K562 (cell line): ENCODE data around the gene MADCAM1. TPM values are rescaled to one million over a fixed set of nuclear protein-coding genes. Genes with fewer than 3 reads are reported as not detected.

Experiments
- ATAC-seq: fragments of 200-7000 bp; cut with Tn5 transposase; 3 replicates; pipeline ENCODE4 v1.9.1; 2020; ENCODE audit warnings: moderate library complexity
- BruUV-seq: library from RNA; stranded (reverse); fragments of 400-500 nt; replicated peaks from 2 replicates; lab custom pipeline; 2021; lab: Mats Ljungman, UMichigan
- CTCF ChIA-PET: fragments of 300-600 bp; formaldehyde crosslinking; extraction: SDS; loops from one replicate; lab custom pipeline; 2021; ENCODE audit warnings: low intra/inter-chr PET ratio; lab: Yijun Ruan, JAX
- POLR2A ChIA-PET: fragments of 300-600, 350-650 bp; sonication (Branson Sonifier 250); formaldehyde crosslinking; extraction: SDS; loops from one replicate; lab custom pipeline; 2021; ENCODE audit warnings: antibody characterized with exemption, inconsistent platforms; lab: Yijun Ruan, JAX
- DNase-seq, 4 experiments: peaks; one replicate each; pipeline versions ENCODE4 v3.0.0 to v3.0.0-alpha.2; 2011 to 2018; ENCODE audit warnings: low spot score in 3 of 4, mixed read lengths in 3 of 4; ENCODE audit errors: extremely low read depth in 1 of 4
- FAIRE-seq: peaks from 2 replicates; lab custom pipeline; 2011; peaks lifted over from hg19 to GRCh38; lab: Jason Lieb, UNC
- H2AFZ ChIP-seq: 2 replicates; pipeline ENCODE4 v1.6.0; 2011; ENCODE audit warnings: low read depth, low read length, control low read depth, inconsistent platforms
- H3K27ac ChIP-seq: fragments of 200-600 bp; 3 replicates; pipeline ENCODE4 v1.8.0; 2011; ENCODE audit warnings: low read depth, mild to moderate bottlenecking, control low read depth, inconsistent platforms, low read length, moderate library complexity, mixed read lengths; ENCODE audit errors: extremely low read depth
- H3K27me3 ChIP-seq, 2 experiments: fragments of 300-600 bp in 1 of 2; 2 replicates in 1 of 2; 3 replicates in 1 of 2; pipeline versions ENCODE4 v1.6.0 to v1.8.0; 2011; ENCODE audit warnings: inconsistent platforms in 2 of 2, low read length in 2 of 2, mild to moderate bottlenecking in 1 of 2, mixed read lengths in 1 of 2, moderate library complexity in 1 of 2; ENCODE audit not compliant: control insufficient read depth in 2 of 2, insufficient read depth in 2 of 2
- H3K36me3 ChIP-seq: fragments of 300-600 bp; 3 replicates; pipeline ENCODE4 v1.8.0; 2011; ENCODE audit warnings: mild to moderate bottlenecking, low read length, inconsistent platforms; ENCODE audit not compliant: control insufficient read depth, insufficient read depth
- H3K4me1 ChIP-seq, 2 experiments: fragments of 200-600 bp in 1 of 2; replicated peaks in 1 of 2; 2 replicates in 1 of 2; 3 replicates in 1 of 2; pipeline versions ENCODE4 v1.5.1 to v1.8.0; 2011; ENCODE audit warnings: inconsistent platforms in 2 of 2, low read length in 2 of 2, mild to moderate bottlenecking in 1 of 2, mixed read lengths in 1 of 2, moderate library complexity in 1 of 2; ENCODE audit not compliant: control insufficient read depth in 2 of 2, insufficient read depth in 2 of 2
- H3K4me2 ChIP-seq: 2 replicates; pipeline ENCODE4 v1.6.1; 2011; ENCODE audit warnings: low read length, control low read depth, inconsistent platforms, mixed read lengths; ENCODE audit not compliant: insufficient read depth
- H3K4me3 ChIP-seq: fragments of 200-600 bp; sonication (generic), shearing (Covaris generic); 2 replicates; pipeline ENCODE4 v1.5.1; 2016; ENCODE audit warnings: control low read depth, inconsistent platforms
- H3K79me2 ChIP-seq: fragments of 200-600 bp; 3 replicates; pipeline ENCODE4 v1.8.0; 2011; ENCODE audit warnings: low read length, inconsistent platforms; ENCODE audit not compliant: control insufficient read depth, insufficient read depth
- H3K9ac ChIP-seq, 2 experiments: 2 replicates each; pipeline versions ENCODE4 v1.6.0 to v1.6.1; 2011; ENCODE audit warnings: low read depth in 2 of 2, low read length in 2 of 2, control low read depth in 1 of 2, inconsistent platforms in 1 of 2, mild to moderate bottlenecking in 1 of 2, mixed read lengths in 1 of 2; ENCODE audit not compliant: insufficient read depth in 1 of 2
- H3K9me1 ChIP-seq: one replicate; pipeline ENCODE4 v1.6.0; 2011; ENCODE audit warnings: inconsistent platforms, mild to moderate bottlenecking, low read length, moderate library complexity; ENCODE audit not compliant: control insufficient read depth, insufficient read depth
- H3K9me3 ChIP-seq: replicated peaks from 2 replicates; pipeline ENCODE4 v1.5.1; 2011; ENCODE audit warnings: low read depth, low read length, inconsistent platforms; ENCODE audit not compliant: control insufficient read depth, insufficient read depth
- H4K20me1 ChIP-seq: replicated peaks from 2 replicates; pipeline ENCODE4 v1.6.1; 2011; ENCODE audit warnings: low read length, inconsistent platforms, mixed read lengths; ENCODE audit not compliant: control insufficient read depth, insufficient read depth
- CBFA2T2 ChIP-seq: fragments of 450-650 bp; conservative IDR thresholded peaks from 2 replicates; pipeline ENCODE4 v1.6.1; 2017; ENCODE audit warnings: mild to moderate bottlenecking
- CBX3 ChIP-seq, 2 experiments: IDR thresholded peaks; 1 replicate in 1 of 2; 2 replicates in 1 of 2; pipeline ENCODE4 v1.6.1; 2012; ENCODE audit warnings: inconsistent platforms in 2 of 2, low read length in 2 of 2, borderline replicate concordance in 1 of 2, control low read depth in 1 of 2
- GATAD2A ChIP-seq: fragments of 450-650 bp; IDR thresholded peaks from 2 replicates; pipeline ENCODE4 v1.6.1; 2017
- HNRNPK ChIP-seq: fragments of 200-400 bp; formaldehyde crosslinking; IDR thresholded peaks from one replicate; pipeline ENCODE4 v1.6.1; 2018; ENCODE audit warnings: mild to moderate bottlenecking, low read depth, low read length; ENCODE audit not compliant: poor library complexity, severe bottlenecking
- OTX1 ChIP-seq: fragments of 450-650 bp; formaldehyde crosslinking; IDR thresholded peaks from 2 replicates; pipeline ENCODE4 v1.4.0; 2022; ENCODE audit warnings: mild to moderate bottlenecking
- PCBP1 ChIP-seq: fragments of 200-400 bp; formaldehyde crosslinking; IDR thresholded peaks from 2 replicates; pipeline ENCODE4 v1.6.1; 2018; ENCODE audit warnings: mild to moderate bottlenecking, low read depth, low read length; ENCODE audit not compliant: poor library complexity, severe bottlenecking
- PCBP2 ChIP-seq: fragments of 200-400 bp; formaldehyde crosslinking; IDR thresholded peaks from 2 replicates; pipeline ENCODE4 v1.6.1; 2018; ENCODE audit warnings: low read length, low read depth, mild to moderate bottlenecking, moderate library complexity; ENCODE audit not compliant: poor library complexity, severe bottlenecking
- RNF219 ChIP-seq: fragments of 250-450 bp; sonication (Bioruptor Pico); IDR thresholded peaks from 2 replicates; pipeline ENCODE4 v1.5.0; 2022; ENCODE audit warnings: mild to moderate bottlenecking
- TBP ChIP-seq: optimal IDR thresholded peaks from 2 replicates; pipeline ENCODE3; 2011; ENCODE audit warnings: low read depth, low read length, improper control_type of control experiment
- TSHZ1 ChIP-seq: fragments of 250-450 bp; sonication (Bioruptor Pico); IDR thresholded peaks from 2 replicates; pipeline ENCODE4 v1.4.0; 2020; ENCODE audit warnings: mild to moderate bottlenecking, moderate library complexity
- ZBTB11 ChIP-seq, 3 experiments: fragments of 200-800 bp in 1 of 3; fragments of 250-450 bp in 1 of 3; fragments of 450-650 bp in 1 of 3; sonication (Bioruptor Pico) in 1 of 3; sonication (Bioruptor generic) in 1 of 3; formaldehyde crosslinking in 1 of 3; IDR thresholded peaks; 2 replicates each; pipeline versions ENCODE4 v1.6.1 to v1.8.0; 2016 to 2022; ENCODE audit warnings: mild to moderate bottlenecking in 2 of 3, missing genetic modification characterization in 2 of 3, missing compliant biosample characterization in 1 of 3, moderate library complexity in 1 of 3
- ZFPM2 ChIP-seq: fragments of 250-450 bp; sonication (Bioruptor Pico); IDR thresholded peaks from 2 replicates; pipeline ENCODE4 v1.5.1; 2022; ENCODE audit warnings: mild to moderate bottlenecking
- WGBS: fragments of 100-300 bp; shearing (Covaris generic); methylation state at CpG from one replicate; pipeline ENCODE4 v1.1.6; 2016; ENCODE audit warnings: low coverage, mixed read lengths; ENCODE audit not compliant: insufficient coverage; ENCODE audit errors: missing lambda C conversion rate; 5-methylcytosine and 5-hydroxymethylcytosine counted together
- in situ Hi-C: fragments of 300-500 bp; cut with MboI; formaldehyde crosslinking; loops from 4 replicates; pipeline ENCODE4 v1.15.0; 2018; ENCODE audit warnings: inconsistent platforms, mixed read lengths
- intact Hi-C: fragments of 100-400 bp; cut with micrococcal nuclease; formaldehyde crosslinking; loops from 2 replicates; pipeline ENCODE4 v1.14.2; 2022
- polyA plus RNA-seq, 8 experiments: library from polyadenylated mRNA; depleted of rRNA in 4 of 8; stranded (reverse) in 5 of 8; unstranded in 3 of 8; fragments of >200 nt; fragmentation: Nextera tagmentation in 2 of 8; fragmentation: Illumina TruSeq in 1 of 8; extraction: Ambion mirVana in 2 of 8; extraction: Trizol in 1 of 8; gene quantifications; 2 replicates each; pipeline versions ENCODE4 v1.2.1 to v1.2.3, GENCODE V29; 2011 to 2014; ENCODE audit warnings: inconsistent platforms in 1 of 8, missing spikeins in 1 of 8
- total RNA-seq, 7 experiments: library from RNA; depleted of rRNA in 6 of 7; stranded (reverse); fragments of >200 nt in 6 of 7; fragmentation: Illumina TruSeq in 2 of 7; extraction: Trizol in 2 of 7; gene quantifications; 2 replicates each; pipeline versions ENCODE4 v1.2.1 to v1.2.3, GENCODE V29; 2011 to 2021; ENCODE audit warnings: low replicate concordance in 1 of 7

Gene MADCAM1
- total and polyA plus RNA-seq, 9 of the 15 experiments (the other 6 are each of a cell fraction or from before 2014, with no cell fraction given): 0.09 to 0.36 (median 0.09) TPM; not detected in 6

GRCh38 chr19:525857-526419, 29.7 kb downstream of the MADCAM1 start:
- no TSS peak for BruUV-seq
- TF ChIP-seq TSHZ1 (CRISPR knock-in tag) (no peak), TBP (no peak), CBFA2T2 (no peak), RNF219 (CRISPR knock-in tag) (no peak), HNRNPK (peak; percentile 86), GATAD2A (no peak), PCBP2 (peak; percentile 50), ZBTB11 (CRISPR knock-in tag; IDR thresholded peaks at IDR 0.05) (no peak), PCBP1 (peak; percentile 69), CBX3 (IDR thresholded peaks at IDR 0.05; ENCODE audit: borderline replicate concordance in 1 of 2, low read length in 2 of 2) (no peak), OTX1 (CRISPR knock-in tag) (no peak), ZFPM2 (CRISPR knock-in tag) (no peak)

More at GRCh38 chr19:525857-526419, 29.7 kb downstream of the MADCAM1 start:
- H3K9me3 ChIP-seq: peaks cover 4% of the 10 kb centered on the region
- H3K79me2 ChIP-seq: no peaks in the 10 kb centered on the region; the same call in 2 of the 3 replicates
- intact Hi-C loops: no loop called here
- H3K9ac ChIP-seq: peak overlapping the region in 1 of 2 experiments; percentile 52; a peak in 1 of 4 replicates
- no peaks in the 10 kb centered on the region for H3K9me1 ChIP-seq
- no peak overlapping the region for H3K4me3 ChIP-seq
- H4K20me1 ChIP-seq: no peaks in the 10 kb centered on the region
- DNase-seq (no peak), ATAC-seq (no peak), FAIRE-seq (no peak)
- H3K4me2 ChIP-seq: no peak overlapping the region
- H3K27ac ChIP-seq: no peak overlapping the region
- H3K27me3 ChIP-seq: no peaks in the 10 kb centered on the region
- no peaks in the 10 kb centered on the region for H3K36me3 ChIP-seq
- peaks cover 0 to 52% of the 10 kb centered on the region in 2 experiments; a peak in 3 of 5 replicates for H3K4me1 ChIP-seq
- ChIA-PET POLR2A (interaction anchor here (1.2 kb wide), 1 partner anchor 15 kb away, joined by 6 read pairs; no protein-coding TSS in a partner anchor), CTCF (no interaction called here)
- H2AFZ ChIP-seq: no peak overlapping the region
- in situ Hi-C loops: no loop called here
- 22% methylated on average over 11 of the region's 13 CpGs for WGBS
